HepG2 (cell line): ENCODE measurements around the gene PNMA8C. TPM values are rescaled to one million over a fixed set of nuclear protein-coding genes. Genes with fewer than 3 reads are reported as not detected.
A peak's percentile ranks its signal among the peaks of the same experiment; 100 is the strongest.

Experiments
- ERF ChIP-seq: IDR thresholded peaks from 2 replicates; pipeline ENCODE4 v1.6.1; 2018; ENCODE audit warnings: missing biosample characterization, missing genetic modification reagents
- TCF7L2 ChIP-seq: IDR thresholded peaks from 2 replicates; pipeline ENCODE4 v1.6.1; 2011; ENCODE audit warnings: mild to moderate bottlenecking, low read depth, low read length, moderate library complexity
- ZNF782 ChIP-seq: sonication (generic); formaldehyde crosslinking; IDR thresholded peaks from 2 replicates; pipeline ENCODE4 v1.4.0; 2020; ENCODE audit warnings: missing genetic modification reagents, mild to moderate bottlenecking, borderline replicate concordance
- polyA plus RNA-seq, 8 experiments: library from polyadenylated mRNA; depleted of rRNA in 3 of 8; stranded (reverse) in 7 of 8; unstranded in 1 of 8; fragments of >200 nt; fragmentation: Illumina TruSeq in 4 of 8; extraction: Trizol in 4 of 8; gene quantifications; 2 replicates each; pipeline versions ENCODE4 v1.2.1 to v1.2.3, GENCODE V29; 2011 to 2016; ENCODE audit warnings: low read depth in 4 of 8, missing spikeins in 1 of 8, mixed read lengths in 1 of 8; ENCODE audit not compliant: insufficient read depth in 1 of 8
- total RNA-seq, 5 experiments: library from RNA; depleted of rRNA; stranded (reverse); fragments of >200 nt; fragmentation: Illumina TruSeq; extraction: Trizol; gene quantifications; 2 replicates each; pipeline ENCODE4 v1.2.3, GENCODE V29; 2016; ENCODE audit warnings: low read depth in 1 of 5
- TF ChIP-seq, protein P1 (sequence below), 2 experiments: fragments of 450-650 bp in 1 of 2; sonication (generic) in 1 of 2; formaldehyde crosslinking in 1 of 2; IDR thresholded peaks; 2 replicates each; pipeline versions ENCODE4 v1.6.1 to v1.8.0; 2016 to 2022; ENCODE audit warnings: antibody characterized with exemption in 1 of 2, mild to moderate bottlenecking in 1 of 2, missing genetic modification reagents in 1 of 2
- TF ChIP-seq, protein P2 (sequence below): sonication (generic); formaldehyde crosslinking; IDR thresholded peaks from 2 replicates; pipeline ENCODE4 v1.4.0; 2020; ENCODE audit warnings: missing genetic modification reagents

PNMA8C gene
- total and polyA plus RNA-seq, 2 of the 13 experiments (the other 11 are each of a cell fraction or from before 2014, with no cell fraction given), result not detected

DNA sequence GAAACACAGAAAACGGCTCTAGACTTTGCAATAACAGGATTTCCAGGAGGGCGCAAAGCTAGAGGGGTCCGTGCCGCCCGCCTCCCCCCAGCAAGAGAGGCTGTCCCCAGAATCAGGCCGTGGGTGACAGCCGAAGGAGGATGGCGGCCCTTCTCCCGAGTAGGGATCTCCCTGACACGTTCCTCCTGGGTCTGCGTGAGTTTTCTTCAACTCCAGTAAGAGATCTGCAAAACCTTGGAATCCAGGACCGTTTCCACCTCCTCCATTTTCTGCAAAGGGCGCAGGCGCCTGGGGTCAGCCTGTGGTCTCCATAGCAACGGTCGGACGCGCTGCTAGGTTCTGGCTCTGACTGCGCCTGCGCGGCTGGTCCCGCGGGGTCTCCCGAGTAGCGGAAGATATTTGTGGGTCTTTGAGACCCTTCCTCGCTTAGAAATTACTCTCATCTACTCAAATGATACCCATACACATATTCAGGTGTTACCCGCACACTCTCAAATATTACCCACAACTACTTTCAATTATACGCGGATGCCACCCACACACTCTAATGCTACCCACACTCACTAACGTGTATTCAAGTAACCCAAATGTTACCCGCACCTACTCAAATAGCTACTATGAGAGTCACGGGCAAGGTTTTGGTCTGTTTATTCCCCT lies 2.1 kb downstream of the PNMA8C start (continued):
- TF ChIP-seq TCF7L2, result no peak
- TF ChIP-seq, protein P1, sequence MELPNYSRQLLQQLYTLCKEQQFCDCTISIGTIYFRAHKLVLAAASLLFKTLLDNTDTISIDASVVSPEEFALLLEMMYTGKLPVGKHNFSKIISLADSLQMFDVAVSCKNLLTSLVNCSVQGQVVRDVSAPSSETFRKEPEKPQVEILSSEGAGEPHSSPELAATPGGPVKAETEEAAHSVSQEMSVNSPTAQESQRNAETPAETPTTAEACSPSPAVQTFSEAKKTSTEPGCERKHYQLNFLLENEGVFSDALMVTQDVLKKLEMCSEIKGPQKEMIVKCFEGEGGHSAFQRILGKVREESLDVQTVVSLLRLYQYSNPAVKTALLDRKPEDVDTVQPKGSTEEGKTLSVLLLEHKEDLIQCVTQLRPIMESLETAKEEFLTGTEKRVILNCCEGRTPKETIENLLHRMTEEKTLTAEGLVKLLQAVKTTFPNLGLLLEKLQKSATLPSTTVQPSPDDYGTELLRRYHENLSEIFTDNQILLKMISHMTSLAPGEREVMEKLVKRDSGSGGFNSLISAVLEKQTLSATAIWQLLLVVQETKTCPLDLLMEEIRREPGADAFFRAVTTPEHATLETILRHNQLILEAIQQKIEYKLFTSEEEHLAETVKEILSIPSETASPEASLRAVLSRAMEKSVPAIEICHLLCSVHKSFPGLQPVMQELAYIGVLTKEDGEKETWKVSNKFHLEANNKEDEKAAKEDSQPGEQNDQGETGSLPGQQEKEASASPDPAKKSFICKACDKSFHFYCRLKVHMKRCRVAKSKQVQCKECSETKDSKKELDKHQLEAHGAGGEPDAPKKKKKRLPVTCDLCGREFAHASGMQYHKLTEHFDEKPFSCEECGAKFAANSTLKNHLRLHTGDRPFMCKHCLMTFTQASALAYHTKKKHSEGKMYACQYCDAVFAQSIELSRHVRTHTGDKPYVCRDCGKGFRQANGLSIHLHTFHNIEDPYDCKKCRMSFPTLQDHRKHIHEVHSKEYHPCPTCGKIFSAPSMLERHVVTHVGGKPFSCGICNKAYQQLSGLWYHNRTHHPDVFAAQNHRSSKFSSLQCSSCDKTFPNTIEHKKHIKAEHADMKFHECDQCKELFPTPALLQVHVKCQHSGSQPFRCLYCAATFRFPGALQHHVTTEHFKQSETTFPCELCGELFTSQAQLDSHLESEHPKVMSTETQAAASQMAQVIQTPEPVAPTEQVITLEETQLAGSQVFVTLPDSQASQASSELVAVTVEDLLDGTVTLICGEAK (IDR thresholded peaks at IDR 0.05), result no peak
- TF ChIP-seq, protein P1 (CRISPR knock-in tag; IDR thresholded peaks at IDR 0.05), result no peak
- TF ChIP-seq ERF (CRISPR knock-in tag), result 0 out of 2 replicates have a peak, but pooled peaks have one; percentile 29
- TF ChIP-seq, protein P2, sequence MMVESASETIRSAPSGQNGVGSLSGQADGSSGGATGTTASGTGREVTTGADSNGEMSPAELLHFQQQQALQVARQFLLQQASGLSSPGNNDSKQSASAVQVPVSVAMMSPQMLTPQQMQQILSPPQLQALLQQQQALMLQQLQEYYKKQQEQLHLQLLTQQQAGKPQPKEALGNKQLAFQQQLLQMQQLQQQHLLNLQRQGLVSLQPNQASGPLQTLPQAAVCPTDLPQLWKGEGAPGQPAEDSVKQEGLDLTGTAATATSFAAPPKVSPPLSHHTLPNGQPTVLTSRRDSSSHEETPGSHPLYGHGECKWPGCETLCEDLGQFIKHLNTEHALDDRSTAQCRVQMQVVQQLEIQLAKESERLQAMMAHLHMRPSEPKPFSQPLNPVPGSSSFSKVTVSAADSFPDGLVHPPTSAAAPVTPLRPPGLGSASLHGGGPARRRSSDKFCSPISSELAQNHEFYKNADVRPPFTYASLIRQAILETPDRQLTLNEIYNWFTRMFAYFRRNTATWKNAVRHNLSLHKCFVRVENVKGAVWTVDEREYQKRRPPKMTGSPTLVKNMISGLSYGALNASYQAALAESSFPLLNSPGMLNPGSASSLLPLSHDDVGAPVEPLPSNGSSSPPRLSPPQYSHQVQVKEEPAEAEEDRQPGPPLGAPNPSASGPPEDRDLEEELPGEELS (CRISPR knock-in tag), result no peak
- TF ChIP-seq ZNF782 (CRISPR knock-in tag), result 0 out of 2 replicates have a peak, but pooled peaks have one; percentile 48
